SK-N-SH treated with all-trans-retinoic acid at 6 μM for 48 hours (cell line): ENCODE measurements around the gene TEKT5.

ENCODE experiments used
- ARNTL ChIP-seq: fragments of 450-650 bp; formaldehyde crosslinking; IDR thresholded peaks from 2 replicates; pipeline ENCODE4 v1.5.0; 2020; ENCODE audit warnings: low read depth, mild to moderate bottlenecking, moderate library complexity, borderline replicate concordance
- CSRNP3 ChIP-seq: fragments of 250-450 bp; sonication (Bioruptor Pico); IDR thresholded peaks from 2 replicates; pipeline ENCODE4 v1.5.1; 2021; ENCODE audit warnings: mild to moderate bottlenecking, moderate library complexity
- ESRRG ChIP-seq: fragments of 250-450 bp; sonication (Bioruptor Pico); IDR thresholded peaks from 2 replicates; pipeline ENCODE4 v1.6.1; 2021; ENCODE audit warnings: mild to moderate bottlenecking
- ISL1 ChIP-seq: fragments of 250-450 bp; sonication (Bioruptor Pico); IDR thresholded peaks from 2 replicates; pipeline ENCODE4 v2.1.2; 2022; ENCODE audit warnings: mild to moderate bottlenecking, moderate library complexity
- PATZ1 ChIP-seq: fragments of 250-450 bp; sonication (Bioruptor Pico); IDR thresholded peaks from 2 replicates; pipeline ENCODE4 v1.8.0; 2020; ENCODE audit warnings: mild to moderate bottlenecking, moderate library complexity, borderline replicate concordance
- RARB ChIP-seq: fragments of 250-450 bp; sonication (Bioruptor Pico); IDR thresholded peaks from 2 replicates; pipeline ENCODE4 v1.8.0; 2021; ENCODE audit warnings: mild to moderate bottlenecking, moderate library complexity
- TCF4 ChIP-seq: fragments of 250-450 bp; sonication (Bioruptor Pico); IDR thresholded peaks from 2 replicates; pipeline ENCODE4 v1.8.0; 2021; ENCODE audit warnings: mild to moderate bottlenecking, moderate library complexity, borderline replicate concordance
- TOX ChIP-seq: fragments of 250-450 bp; sonication (Bioruptor Pico); IDR thresholded peaks from 2 replicates; pipeline ENCODE4 v1.8.0; 2021; ENCODE audit warnings: mild to moderate bottlenecking, moderate library complexity, borderline replicate concordance
- ZC3H10 ChIP-seq: fragments of 250-450 bp; sonication (Bioruptor Pico); IDR thresholded peaks from 2 replicates; pipeline ENCODE4 v1.5.1; 2021; ENCODE audit warnings: mild to moderate bottlenecking, moderate library complexity
- ZFP30 ChIP-seq: fragments of 450-650 bp; formaldehyde crosslinking; IDR thresholded peaks from 2 replicates; pipeline ENCODE4 v1.5.0; 2022; ENCODE audit warnings: mild to moderate bottlenecking, moderate library complexity
- ZNF565 ChIP-seq: fragments of 450-650 bp; formaldehyde crosslinking; conservative IDR thresholded peaks from 2 replicates; pipeline ENCODE4 v1.5.0; 2020; ENCODE audit warnings: low read depth, mild to moderate bottlenecking, moderate library complexity
- ZNF70 ChIP-seq: fragments of 450-650 bp; formaldehyde crosslinking; IDR thresholded peaks from 2 replicates; pipeline ENCODE4 v1.5.0; 2020; ENCODE audit warnings: mild to moderate bottlenecking, moderate library complexity
- ZNF8 ChIP-seq: fragments of 450-650 bp; formaldehyde crosslinking; IDR thresholded peaks from 2 replicates; pipeline ENCODE4 v1.5.0; 2020; ENCODE audit warnings: mild to moderate bottlenecking, moderate library complexity
- TF ChIP-seq, protein P1 (sequence below): fragments of 250-450 bp; sonication (Bioruptor Pico); IDR thresholded peaks from 2 replicates; pipeline ENCODE4 v1.5.1; 2020; ENCODE audit warnings: low read depth, mild to moderate bottlenecking, moderate library complexity

GRCh38 chr16:10676284-10676683 is 18.4 kb downstream of the TEKT5 start:
- TF ChIP-seq PATZ1 (CRISPR knock-in tag) (no peak), TCF4 (CRISPR knock-in tag) (no peak), RARB (CRISPR knock-in tag) (no peak), ESRRG (CRISPR knock-in tag) (no peak), CSRNP3 (no peak), TOX (CRISPR knock-in tag) (no peak), ZNF70 (CRISPR knock-in tag) (no peak), ISL1 (CRISPR knock-in tag) (no peak), ZNF565 (no peak), ZNF8 (no peak), ZFP30 (CRISPR knock-in tag) (no peak), ZC3H10 (no peak), ARNTL (no peak)
- TF ChIP-seq, protein P1, sequence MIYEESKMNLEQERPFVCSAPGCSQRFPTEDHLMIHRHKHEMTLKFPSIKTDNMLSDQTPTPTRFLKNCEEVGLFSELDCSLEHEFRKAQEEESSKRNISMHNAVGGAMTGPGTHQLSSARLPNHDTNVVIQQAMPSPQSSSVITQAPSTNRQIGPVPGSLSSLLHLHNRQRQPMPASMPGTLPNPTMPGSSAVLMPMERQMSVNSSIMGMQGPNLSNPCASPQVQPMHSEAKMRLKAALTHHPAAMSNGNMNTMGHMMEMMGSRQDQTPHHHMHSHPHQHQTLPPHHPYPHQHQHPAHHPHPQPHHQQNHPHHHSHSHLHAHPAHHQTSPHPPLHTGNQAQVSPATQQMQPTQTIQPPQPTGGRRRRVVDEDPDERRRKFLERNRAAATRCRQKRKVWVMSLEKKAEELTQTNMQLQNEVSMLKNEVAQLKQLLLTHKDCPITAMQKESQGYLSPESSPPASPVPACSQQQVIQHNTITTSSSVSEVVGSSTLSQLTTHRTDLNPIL (CRISPR knock-in tag), result no peak
